ENCODE results near the gene DHRS2.

DNA sequence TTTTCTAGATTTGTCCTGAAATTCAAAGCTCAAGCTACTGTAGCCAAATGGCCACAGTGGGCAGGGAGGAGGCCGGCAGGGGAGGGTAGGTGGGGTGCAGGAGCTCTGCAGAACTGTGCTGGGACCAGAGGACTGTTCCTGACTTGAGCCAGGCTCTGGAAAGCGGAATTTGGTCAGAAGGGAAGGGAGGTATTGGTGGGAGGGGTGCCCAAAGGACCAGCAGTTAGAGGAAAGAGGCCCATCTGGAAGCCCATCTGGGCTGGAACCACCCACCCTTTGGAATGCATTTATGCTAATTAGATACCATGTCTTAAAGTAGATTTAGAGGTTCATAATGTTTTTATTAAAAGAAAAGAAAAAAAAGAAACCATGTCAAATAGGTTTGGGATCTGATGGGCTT lies 33.1 kb upstream of the DHRS2 start:
- TF ChIP-seq, protein P1, sequence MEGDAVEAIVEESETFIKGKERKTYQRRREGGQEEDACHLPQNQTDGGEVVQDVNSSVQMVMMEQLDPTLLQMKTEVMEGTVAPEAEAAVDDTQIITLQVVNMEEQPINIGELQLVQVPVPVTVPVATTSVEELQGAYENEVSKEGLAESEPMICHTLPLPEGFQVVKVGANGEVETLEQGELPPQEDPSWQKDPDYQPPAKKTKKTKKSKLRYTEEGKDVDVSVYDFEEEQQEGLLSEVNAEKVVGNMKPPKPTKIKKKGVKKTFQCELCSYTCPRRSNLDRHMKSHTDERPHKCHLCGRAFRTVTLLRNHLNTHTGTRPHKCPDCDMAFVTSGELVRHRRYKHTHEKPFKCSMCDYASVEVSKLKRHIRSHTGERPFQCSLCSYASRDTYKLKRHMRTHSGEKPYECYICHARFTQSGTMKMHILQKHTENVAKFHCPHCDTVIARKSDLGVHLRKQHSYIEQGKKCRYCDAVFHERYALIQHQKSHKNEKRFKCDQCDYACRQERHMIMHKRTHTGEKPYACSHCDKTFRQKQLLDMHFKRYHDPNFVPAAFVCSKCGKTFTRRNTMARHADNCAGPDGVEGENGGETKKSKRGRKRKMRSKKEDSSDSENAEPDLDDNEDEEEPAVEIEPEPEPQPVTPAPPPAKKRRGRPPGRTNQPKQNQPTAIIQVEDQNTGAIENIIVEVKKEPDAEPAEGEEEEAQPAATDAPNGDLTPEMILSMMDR (IDR thresholded peaks at IDR 0.05) = no peak
- TF ChIP-seq ZFX (IDR thresholded peaks at IDR 0.05; ENCODE audit: borderline replicate concordance) = no peak

Data from 22Rv1 (cell line).